ENCODE data around the gene POLA2.

The POLA2 gene

DNA sequence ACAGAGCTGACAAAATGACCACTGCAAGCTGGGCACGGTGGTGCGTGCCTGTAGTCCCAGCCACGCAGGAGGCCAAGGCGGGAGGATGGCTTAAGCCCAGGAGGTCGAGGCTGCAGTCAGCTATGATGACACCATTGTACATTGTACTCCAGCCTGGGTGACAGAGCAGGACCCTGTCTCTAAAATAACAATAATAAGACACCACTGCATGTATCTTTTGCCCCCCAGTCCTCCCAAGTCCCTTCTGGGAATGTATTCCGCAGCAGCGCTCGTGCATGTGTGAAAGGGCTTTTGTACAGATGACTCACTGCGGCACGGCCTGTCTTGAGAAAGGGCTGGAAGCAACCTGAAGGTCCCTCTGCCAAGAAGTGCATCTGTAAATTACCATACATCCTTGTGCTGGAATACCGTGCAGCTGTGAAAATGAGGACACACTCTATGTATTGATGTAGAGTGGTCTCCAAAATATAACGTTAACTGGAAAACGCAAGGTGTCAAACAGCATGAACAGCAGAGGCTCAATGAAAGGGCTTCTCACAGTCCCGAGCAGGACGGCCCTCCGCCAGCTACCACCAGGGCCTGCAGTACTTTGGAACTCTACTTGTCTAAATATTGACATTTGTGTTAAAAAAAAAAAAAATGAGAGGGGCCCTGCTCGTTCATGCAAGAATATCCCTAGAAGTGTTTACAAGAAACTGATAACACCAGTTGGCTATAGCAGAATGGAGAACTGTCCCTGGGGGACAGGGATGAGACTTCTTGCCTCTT lies 43.9 kb downstream of the POLA2 start:
- no peak overlapping the region for H3K4me3 ChIP-seq (ENCODE audit: low read depth, low read length)
- TF ChIP-seq CTCF (conservative IDR thresholded peaks at IDR 0.05; ENCODE audit: low read depth, low read length), result no peak
- DNase-seq (ENCODE audit: low read depth), result peak; percentile 88

DNA sequence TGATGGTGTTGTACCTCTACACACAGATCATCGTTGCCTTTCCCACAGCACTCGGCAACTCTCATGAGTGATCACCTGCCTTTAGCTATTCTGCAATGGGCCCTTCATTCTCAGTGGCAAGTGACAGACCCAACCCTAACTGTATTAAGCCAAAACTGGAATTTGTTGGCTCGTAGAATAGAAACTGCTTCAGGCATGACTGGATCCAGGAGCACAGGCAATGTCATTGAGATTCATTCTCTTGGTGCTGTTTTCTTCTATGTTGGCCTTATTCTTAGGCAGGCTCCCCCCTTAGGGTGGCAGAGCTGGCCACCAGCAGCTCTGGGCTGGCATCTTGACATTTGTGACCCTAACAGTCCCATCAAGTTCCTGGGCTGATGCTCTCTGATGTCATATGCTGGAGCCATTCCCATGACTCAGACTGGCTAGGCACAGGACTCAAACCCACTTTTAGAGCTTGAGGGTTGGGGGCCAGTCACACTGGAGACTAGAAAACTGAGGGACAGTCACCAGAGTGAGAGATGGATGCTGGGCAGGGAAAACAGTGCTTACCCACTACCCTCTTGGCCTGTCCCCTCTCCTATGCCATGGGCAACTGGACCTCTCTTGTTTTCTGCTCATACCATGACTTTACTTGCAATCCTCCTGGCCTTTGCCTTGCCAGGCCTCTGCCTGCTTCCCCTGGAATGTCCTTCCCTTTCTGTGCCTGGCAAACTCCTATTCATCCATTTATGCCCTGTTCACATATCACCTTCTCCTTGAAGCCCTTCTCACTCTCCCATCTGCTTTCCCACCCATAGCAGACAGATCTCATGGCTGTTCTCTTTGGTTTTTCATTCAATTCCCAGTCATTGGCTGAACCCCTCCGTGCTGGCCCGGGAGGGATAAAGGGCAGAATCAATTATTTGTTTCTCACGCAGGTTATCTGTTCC lies 45.8 kb downstream of the POLA2 start:
- no peak for DNase-seq (ENCODE audit: low read depth)
- no peak overlapping the region for H3K4me3 ChIP-seq (ENCODE audit: low read depth, low read length)
- no peak for TF ChIP-seq CTCF (conservative IDR thresholded peaks at IDR 0.05; ENCODE audit: low read depth, low read length)

DNA sequence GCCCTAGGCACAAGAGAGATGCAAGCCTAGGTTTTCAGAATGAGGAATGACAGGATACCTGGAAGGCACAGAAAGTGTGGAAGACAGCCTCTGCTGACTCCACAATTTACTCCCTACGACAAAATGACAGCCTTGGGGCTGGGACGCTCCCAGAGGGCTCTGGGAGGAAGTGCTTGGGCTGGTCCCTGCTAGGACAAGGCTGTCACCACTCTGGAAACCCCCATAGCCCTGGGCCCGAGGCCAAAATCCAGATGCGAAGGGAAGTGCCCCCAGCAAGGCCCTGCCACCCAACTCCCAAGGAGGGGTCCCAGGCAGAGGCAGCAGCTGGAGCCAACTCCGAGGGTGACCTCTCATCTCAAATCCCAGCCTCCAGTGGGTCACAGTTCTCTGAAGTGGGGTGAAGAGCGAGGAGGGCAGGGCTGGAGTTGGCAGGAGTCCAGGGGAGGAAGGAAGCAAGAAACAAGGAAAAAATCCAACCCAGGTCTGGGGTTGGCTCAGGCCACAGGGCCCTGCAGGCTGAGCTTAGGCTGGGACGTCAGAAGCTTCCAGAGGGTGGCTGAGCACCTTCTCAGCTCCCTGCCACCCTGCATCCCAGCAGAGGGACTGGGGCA lies 46.6 kb downstream of the POLA2 start:
- no peak overlapping the region for H3K4me3 ChIP-seq (ENCODE audit: low read depth, low read length)
- DNase-seq (ENCODE audit: low read depth), result peak; percentile 35
- no peak for TF ChIP-seq CTCF (conservative IDR thresholded peaks at IDR 0.05; ENCODE audit: low read depth, low read length)

DNA sequence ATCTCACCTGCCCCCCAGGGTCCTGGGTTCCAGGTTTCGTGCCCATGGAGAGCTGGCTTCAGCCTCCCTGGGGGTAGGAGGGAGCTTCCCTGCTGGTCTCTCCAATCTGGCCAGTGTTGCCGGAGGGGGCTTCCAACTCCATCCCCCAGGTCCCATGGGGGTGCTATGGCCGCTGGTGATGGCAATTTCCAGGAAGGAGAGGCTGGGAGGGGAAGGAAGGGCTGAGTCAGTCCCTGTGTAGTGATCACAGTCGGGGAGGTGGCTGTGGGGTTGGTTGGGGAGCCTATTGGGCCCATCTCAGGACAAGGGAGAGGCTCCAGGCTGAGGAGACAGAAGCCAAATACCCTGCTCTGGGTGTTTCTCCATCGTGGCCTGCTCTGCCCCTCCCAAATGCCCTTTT lies 47.2 kb downstream of the POLA2 start:
- H3K4me3 ChIP-seq (ENCODE audit: low read depth, low read length), result no peak overlapping the region
- no peak for DNase-seq (ENCODE audit: low read depth)
- no peak for TF ChIP-seq CTCF (conservative IDR thresholded peaks at IDR 0.05; ENCODE audit: low read depth, low read length)

GRCh38 chr11:65310215-65310614 lies 48.5 kb downstream of the POLA2 start:
- H3K4me3 ChIP-seq (ENCODE audit: low read depth, low read length), result no peak overlapping the region
- DNase-seq (ENCODE audit: low read depth), result peak; percentile 43
- no peak for TF ChIP-seq CTCF (conservative IDR thresholded peaks at IDR 0.05; ENCODE audit: low read depth, low read length)

DNA sequence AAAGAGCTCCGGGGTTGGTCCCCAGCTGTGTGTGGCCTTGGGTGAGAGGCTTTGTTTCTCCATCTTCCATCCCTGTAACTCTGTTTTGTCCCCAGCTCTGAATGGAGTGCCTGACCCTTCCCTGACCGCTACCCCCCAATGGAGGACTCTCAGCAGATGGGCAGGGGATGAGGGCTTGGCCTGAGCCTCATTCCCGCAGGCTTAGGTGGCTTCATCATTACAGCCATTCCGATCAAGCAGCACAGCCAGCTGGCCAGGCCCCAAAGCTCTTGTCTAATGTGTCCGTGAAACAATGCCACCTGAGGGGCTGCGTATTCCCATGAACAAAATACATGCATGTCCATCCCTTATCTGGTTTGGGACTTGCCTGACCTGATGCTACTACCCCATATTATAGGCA lies 49.0 kb downstream of the POLA2 start:
- no peak overlapping the region for H3K4me3 ChIP-seq (ENCODE audit: low read depth, low read length)
- no peak for DNase-seq (ENCODE audit: low read depth)
- TF ChIP-seq CTCF (conservative IDR thresholded peaks at IDR 0.05; ENCODE audit: low read depth, low read length), result no peak
